T-helper 1 cell treated with Interleukin-12 subunit alpha and Interleukin-12 subunit beta and Interleukin-4 antibody, amounts not matched to agents 30 ng/mL and 1 ng/mL, for 36 hours (primary cell): ENCODE results near the gene MOB3A. TPM values are rescaled to one million over a fixed set of nuclear protein-coding genes. Genes with fewer than 3 reads are reported as not detected.
"Not testable (repeated sequence)": the region's sequence is repeated elsewhere in the genome, so short reads cannot be mapped to it uniquely, and the experiment has no call there.

ENCODE experiments used
- intact Hi-C: fragments of 100-400 bp; cut with micrococcal nuclease; formaldehyde crosslinking; loops from one replicate; pipeline ENCODE4 v1.15.1; 2024
- total RNA-seq: library from RNA; stranded (reverse); gene quantifications from 2 replicates; pipeline ENCODE4 v1.2.3, GENCODE V29; 2022

MOB3A gene
- total RNA-seq = 244 and 254 TPM in 2 replicates

DNA sequence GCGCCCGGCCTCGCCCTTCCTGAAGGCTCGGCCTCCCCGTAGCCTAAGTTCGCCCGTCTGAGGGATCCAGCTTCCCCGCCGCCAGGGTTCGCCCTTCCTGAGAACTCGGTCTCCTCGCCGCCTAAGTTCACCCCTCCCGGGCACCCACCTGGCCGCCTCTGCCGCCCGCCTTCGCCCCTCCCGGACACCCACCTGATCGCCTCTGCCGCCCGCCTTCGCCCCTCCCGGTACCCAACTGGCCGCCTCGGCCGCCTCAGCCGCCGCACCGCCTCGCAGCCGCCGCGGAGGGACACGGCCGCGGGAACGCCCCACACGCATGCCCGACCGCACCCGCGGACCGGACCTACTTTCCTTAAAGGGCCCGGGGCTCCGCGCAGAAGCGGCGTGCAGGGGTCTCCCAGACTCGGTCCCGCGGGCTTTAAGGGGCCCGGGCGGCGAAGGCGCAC lies at the start of gene MOB3A:
Gene MOB3A (minus strand): TSS at position 293 of the 446 bp plus-strand sequence. CDS start 17,766 bp downstream, outside the sequence.
- intact Hi-C loops = loop anchor here (1.0 to 5.0 kb wide), 13 partner anchors 11 to 1299 kb away; partner anchors contain the start of genes AP3D1, ATP8B3, DAZAP1 and MKNK2

DNA sequence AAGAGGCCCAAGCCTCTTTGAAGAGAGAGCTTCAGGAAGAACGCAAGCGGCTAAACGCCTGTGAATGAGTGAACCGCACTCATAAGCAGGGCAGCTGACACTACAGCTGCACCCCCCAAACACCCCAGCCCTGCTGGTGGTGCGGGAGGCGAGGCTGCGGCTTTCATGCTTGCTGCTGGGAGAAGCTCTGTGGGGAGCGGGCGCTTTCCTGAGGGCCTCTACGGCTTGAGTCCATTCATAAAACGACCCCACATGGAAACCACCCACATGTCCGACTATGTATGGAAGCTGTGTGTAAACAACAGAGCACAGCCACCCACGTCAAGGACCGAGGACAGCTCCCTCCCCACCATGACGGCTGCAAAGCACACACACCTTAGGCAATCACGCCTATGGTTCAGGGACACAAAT lies 49.7 kb upstream of the MOB3A start:
- intact Hi-C loops = no loop called here

DNA sequence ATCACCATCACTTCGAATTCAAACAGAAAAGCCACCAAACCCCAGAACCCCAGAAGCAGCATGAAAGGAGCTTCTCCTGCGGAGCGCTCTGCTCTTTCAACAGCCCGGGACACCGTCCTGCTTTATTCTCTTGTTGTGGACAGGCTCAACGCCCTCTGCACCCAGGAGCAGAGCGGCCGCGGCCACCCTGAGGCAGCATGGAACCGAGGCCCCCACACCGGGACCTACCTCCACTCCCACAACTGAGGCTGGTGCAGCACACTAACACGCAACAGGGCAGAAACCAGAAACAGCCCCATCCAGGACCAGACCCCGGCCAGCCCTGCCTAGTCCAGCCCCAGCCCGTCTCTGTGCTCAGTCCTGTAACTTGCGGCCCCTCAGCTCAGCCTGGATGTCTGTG lies 48.1 kb upstream of the MOB3A start:
- intact Hi-C loops = no loop called here

DNA sequence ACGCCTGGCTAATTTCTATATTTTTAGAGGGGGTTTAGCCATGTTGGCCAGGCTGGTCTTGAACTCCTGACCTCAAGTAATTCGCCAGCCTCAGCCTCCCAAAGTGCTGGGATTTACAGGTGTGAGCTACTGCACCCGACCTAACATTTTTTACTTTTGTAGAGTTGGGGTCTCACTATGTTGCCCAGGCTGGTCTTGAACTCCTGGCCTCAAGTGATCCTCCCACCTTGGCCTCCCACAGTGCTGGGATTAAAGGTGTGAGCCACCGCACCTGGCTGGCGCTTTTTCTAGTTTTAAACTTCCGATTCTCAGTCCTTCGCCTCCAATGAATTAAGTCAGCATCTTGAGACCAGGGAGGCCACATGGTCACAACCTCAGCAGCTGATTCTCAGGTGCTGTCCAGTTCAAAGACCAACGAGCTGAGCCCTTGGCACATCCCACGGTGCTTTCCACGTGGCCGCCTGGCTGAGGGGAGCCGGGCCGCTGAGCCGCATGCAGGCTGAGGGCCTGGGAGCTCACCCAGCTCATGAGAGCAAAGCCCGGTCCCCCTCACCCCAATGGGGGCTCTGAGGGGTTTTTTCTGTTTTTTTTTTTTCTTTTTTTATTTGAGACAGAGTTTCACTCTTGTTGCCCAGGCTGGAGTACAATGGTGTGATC lies 46.2 kb upstream of the MOB3A start:
- intact Hi-C loops = no loop called here

DNA sequence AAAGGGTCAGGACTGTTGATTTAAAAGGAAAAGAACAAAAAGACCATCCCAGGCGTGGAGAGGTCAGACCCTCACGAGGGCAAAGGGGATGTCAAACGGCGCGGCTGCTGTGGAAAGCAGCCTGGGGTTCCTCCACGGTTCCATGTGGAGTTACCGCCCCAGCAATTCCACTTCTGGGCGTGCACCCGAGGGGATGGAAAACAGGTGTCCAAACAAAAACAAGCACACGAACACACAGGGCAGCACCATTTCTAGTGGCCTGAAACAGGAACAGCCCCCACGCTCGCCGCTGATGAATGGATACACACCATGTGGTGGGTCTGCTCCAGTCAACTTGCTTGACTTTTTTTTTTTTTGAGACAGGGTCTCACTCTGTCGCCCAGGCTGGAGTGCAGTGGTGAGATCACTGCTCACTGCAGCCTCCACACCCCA lies 44.0 kb upstream of the MOB3A start:
- intact Hi-C loops = no loop called here

DNA sequence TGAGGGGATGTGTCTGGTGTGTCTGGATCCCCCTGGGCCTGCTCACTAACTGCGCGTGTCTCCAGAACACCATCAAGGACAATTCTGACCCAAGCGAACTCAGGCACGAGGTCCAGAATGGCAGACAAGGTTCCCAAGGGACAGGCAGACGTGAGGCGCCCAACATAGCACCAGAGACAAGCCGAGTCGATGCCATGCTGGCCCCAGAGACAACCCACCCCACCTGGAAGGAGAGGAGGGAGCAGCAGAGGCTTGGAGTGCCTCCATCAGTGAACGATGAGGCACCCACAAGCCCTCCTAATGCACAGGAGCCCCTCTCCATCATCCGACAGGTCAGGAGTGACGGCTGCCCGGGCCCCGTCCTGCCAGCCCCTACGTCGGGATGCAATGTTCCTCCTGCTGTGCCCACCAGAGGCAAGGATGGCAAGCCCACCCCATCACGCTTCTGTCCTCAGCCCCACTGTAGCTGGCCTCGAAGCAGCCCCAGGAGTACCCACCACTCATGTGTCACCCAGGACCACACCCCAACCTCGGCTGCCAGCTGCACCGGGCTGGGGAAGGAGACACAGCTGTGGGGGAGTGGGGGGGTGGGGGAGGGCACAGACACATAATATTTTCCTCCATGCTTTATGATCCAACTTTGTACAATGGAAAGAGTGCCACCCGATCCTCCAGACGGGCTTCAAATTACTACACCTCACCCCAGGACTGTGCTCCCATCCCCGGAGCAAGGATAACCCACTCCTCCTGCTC lies 43.4 kb upstream of the MOB3A start:
- intact Hi-C loops = no loop called here

DNA sequence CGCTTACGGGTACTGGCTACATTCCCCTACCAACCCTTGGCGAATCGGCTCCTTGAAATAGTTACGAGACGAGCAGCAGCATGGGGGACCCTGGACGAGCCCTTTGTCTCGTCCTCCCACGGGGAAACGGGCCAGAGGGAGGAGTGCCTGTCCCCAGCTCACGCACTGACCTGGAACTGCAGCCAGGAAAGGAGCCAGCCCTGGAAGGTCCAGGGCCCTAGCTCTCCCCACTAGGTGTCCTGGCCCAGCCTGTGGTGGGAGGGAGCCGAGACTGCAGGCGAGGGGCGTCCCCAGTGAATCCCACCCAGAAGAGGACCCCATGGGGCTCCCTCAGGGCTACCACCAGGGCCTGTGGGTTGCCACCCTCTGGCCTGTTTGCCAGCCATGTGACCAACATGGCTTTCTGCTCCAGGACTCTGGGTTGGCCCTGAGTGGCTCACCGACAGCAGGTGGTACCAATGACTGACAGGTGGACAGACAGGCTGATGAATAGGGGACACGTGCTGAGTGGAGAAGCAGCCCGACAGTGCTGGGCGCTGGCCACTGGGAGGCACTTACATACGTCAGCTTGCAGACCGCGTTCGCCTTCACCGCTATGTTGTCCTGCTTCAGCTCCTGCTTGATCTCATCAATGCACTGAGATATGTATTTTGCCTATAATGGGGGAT lies 42.1 kb upstream of the MOB3A start:
- intact Hi-C loops = no loop called here

DNA sequence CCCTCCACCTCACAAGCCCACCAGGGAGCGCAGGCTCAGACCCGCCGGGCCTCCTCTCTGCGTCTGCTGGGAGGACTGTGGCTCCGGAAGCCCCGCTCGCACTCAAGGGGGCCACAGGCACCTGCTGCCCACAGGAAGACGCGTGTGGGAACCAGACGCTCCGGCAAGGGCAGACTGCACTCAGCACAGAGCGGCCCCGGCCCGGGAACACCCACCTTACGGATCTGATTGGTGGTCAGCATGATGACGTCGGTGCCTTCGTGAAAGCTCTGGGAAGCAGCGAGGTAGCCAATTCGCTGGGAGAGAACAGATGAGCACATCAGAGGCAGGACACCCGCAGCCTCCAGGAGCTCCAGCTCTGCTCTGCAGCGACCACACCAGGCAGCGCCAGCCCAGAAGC lies 40.7 kb upstream of the MOB3A start:
- intact Hi-C loops = no loop called here

DNA sequence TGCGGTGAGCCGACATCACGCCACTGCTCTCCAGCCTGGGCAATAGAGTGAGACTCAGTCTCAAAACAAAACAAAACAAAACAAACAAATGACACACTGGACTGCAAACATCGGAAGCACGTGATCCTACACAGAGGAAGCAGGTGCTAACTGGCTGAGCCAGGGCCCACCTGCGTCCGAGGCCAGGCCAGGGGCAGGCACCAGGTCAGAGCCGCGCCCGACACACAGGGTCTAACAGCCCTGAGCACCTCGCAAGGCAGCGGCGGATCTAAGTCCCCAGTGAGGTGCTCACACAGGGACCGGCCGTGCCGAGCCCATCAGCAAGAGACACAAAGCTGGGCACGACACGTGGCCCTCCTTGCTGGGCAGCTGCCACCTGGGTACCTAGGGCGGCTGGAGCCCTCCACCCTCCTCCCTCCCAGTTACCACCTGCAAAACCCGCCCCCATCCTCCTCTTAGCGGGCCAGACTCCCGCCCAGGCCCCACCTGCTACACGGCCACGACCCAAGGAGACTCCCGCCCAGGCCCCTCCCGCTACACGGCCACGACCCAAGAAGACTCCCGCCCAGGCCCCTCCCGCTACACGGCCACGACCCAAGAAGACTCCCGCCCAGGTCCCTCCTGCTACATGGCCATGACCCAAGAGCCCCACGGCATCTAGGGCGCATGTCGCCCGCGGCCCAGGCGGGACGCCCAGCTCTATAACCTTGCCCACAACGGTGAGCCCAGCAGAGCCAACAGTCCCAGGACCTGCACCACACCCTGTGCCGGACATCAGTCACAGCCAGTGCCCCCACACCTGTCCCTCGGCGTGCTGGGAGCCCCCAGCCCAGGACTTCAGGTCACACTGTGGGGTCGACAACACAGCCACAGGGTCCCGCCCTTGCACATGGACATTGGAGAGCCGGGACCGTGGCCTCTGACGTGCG lies 39.6 kb upstream of the MOB3A start:
- intact Hi-C loops = no loop called here

DNA sequence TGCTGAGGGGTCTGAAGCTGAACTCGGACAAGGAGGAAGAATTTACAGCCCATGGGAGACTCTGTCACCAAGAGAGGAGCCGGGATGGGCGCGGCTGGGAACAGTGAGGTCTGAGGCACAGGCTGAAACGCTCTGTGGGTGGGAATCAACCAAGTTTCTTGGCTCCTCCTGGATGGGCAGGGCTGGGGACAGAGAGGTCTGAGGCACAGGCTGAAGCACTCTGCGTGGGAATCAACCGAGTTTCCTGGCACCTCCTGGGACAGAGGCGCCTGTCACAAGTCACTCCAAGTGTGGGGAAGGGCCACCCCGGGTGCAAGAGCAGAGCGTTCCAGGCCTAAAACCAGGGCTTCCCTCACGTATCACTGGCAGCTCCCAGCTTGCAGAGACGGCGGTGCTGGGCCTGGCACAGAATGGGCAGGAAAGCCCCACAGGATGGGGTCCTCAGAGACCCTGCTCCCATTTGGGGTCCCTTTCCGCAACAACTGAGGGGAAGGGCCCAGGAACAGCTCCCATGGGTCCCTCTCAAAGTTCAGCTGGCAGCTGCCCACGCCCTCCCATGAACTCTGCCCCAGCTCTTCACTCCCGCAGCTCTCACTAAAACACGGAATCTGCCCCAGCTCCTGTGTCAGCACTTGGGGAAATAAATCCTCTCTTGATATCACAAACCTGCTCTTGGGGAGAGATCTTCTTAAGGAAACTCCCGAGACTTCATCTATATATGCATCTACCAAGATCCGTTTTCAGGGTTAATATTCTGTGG lies 36.8 kb upstream of the MOB3A start:
- intact Hi-C loops = no loop called here

DNA sequence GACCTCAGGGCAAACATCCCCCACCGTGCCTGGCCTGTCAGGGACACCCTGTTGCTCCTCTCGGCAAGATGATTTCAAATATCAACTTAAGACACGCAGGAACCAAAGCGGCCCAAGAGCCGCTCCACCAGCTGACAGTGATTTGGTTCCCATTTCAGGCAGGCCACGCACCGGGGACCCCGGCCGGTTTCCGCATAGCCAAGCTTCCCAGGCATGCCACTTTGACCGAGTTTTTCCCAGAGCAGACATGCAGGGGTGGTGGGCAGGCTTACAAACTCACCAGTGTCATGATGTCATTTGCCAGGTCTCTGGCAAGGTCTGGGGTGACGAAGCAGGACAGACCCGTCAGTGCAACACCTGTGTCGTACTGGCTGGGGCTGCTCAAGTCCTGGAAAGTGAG lies 36.1 kb upstream of the MOB3A start:
- intact Hi-C loops = no loop called here

DNA sequence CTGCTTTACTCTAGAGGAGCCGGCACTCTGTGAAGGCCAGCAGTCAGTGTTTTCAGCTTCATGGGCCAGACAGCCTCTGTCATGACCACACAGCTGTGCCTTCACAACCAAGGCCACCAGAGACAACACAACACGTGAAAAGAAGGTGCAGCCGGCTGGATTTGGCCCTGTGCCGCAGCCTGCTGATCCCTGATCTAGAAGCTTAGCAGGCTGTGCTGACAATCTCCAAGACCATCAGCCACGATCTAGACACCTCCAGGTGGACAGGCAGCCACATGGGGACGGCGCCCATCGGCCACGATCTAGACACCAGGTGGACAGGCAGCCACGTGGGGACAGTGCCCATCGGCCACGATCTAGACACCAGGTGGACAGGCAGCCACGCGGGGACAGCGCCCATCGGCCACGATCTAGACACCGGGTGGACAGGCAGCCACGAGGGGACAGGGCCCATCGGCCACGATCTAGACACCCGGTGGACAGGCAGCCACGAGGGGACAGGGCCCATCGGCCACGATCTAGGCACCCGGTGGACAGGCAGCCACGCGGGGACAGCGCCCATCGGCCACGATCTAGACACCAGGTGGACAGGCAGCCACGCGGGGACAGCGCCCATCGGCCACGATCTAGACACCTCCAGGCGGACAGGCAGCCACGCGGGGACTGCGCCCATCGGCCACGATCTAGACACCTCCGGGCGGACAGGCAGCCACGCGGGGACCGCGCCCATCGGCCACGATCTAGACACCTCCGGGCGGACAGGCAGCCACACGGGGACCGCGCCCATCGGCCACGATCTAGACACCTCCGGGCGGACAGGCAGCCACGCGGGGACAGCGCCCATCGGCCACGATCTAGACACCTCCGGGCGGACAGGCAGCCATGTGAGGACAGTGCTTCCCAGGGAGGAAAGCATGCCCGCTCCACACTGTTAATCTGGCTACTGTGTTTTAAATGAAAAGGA lies 35.2 kb upstream of the MOB3A start:
- intact Hi-C loops = not testable (repeated sequence)

DNA sequence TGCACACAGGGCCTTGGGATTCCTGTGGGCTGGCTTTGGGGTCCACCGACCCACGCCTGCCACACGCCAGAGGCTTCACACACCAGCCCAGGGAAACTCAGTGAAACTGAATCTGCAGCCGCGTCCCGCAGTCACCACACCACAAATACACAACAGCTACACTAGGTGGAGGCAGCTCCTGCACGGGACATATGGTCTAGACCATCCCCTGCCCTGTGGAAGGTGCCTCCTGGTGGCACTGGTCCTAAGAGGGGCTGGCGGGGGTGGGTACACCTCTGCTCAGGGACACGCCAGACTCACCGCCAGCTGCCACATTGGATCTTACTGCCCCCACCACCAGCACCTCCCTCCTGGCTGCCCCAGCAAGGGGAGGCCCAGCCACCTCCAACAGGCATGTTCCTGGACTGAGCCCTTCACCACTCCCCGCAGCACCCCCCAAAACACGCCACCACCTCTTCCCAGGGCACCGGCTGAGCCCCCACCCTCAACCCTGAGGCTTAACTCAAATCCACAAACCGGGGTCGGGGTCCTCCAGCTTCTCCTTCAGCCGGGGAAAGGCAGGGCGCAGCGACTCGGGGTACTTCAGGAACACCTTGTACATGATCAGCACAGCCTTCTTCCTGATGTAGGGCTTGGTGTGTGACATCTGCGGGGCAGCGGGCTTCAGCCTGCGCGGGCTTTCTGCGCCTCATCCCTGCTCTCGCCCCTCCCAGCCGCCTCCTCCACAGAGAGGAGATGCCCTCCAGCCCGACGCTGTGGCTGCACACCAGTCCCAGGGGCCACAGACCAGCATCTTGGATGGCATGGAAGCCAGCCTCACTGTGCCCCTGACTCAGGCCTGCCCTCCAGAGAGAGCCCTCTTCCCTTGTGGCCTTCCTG lies 34.0 kb upstream of the MOB3A start:
- intact Hi-C loops = no loop called here

DNA sequence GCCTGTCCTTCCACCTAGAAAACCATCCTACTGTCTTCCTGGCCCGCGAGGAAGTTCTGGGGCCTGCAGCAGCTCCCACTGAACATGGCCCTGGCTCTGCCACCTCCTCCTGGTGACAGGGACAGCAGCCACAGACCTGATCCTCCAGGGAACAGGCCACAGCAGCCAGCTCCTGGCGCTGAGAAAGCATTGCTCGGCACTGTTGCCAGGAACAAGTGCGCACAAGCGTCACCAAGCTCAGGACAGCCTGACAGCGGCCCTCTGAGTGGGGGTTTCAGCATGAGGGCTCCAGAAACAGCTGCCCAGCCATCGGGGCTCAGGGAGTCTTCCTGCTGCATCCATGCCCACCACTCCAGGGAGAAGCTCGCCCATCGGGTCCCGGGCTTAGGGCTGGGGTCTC lies 33.4 kb upstream of the MOB3A start:
- intact Hi-C loops = no loop called here

DNA sequence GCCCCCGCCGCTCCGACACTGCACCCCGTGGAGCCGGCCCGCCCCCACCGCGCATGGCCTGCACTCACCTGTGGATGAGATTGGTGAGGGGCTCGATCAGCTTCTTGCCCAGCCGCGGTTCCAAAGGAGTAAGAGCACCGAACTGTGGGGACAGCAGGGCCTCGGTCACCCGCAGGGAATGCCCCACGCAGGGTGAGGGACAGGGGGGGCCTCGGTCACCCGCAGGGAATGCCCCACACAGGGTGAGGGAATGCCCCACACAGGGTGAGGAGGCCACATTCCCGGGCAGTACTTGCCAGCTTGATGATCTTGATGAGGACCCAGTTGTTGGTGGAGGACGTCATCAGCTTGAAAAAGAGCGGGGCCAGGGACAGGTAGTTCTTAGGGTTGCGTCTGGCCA lies 32.9 kb upstream of the MOB3A start:
- intact Hi-C loops = no loop called here

DNA sequence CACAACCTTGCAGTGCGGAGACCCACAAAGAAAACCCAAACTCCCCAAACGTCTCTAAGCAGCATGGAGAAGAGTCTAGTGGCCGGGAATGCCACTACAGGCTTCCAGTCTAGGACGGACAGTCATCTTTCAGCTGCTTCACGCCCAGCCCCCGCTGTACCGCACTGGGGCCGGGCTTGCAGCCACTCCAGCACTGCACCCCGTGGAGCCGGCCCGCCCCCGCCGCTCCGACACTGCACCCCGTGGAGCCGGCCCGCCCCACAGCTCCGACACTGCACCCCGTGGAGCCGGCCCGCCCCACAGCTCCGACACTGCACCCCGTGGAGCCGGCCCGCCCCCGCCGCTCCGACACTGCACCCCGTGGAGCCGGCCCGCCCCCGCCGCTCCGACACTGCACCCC lies 32.1 kb upstream of the MOB3A start:
- intact Hi-C loops = not testable (repeated sequence)

DNA sequence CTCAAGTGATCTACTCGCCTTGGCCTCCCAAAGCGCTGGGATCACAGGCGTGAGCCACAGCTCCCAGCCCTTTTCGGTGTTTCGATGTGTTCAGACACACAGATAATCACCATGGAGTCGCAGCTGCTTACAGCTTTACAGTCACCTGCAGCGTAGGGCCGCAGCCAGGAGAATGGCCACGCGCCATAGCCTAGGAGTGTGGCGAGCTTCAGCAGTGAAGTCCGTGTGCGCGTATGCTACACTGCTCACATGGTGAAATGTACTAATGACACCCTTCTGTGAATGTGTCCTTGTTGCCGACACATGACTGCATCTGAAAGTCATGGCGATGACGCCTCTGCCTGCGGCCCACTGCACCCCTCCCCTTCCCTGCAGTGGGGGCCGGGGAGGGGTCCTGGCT lies 31.6 kb upstream of the MOB3A start:
- intact Hi-C loops = no loop called here

DNA sequence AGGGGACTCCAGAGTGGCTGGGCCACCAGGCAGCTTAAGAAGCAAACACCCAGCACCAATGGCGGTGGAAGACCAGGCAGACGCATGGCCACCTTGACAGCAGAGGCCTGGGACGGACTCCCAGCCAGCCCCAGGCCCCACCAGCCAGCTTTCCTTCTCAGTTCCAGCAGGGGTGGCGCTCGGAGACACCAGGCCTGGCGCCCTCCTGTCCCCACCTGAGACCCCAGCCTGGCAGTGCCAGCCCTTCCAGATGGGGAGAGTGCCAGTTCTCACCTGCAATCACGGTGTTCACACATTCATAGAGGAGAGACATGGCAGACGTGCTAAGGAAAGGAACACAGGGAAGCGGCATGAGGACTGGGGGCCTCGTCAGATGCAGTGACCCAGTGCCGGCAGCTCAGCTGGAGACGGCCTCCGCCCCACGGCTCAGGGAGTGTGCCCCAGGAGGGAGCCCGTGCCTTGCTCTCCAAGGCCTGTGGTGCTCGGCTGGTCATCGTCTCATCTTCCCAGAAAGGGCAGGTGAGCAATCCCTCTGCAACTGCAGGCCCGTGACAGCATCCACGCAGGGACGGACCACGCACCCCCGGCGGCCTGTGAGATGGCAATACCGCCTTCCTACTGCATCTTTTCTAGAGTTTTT lies 30.9 kb upstream of the MOB3A start:
- intact Hi-C loops = no loop called here
